Fibroblast of the conjunctiva (primary cell): ENCODE results near the gene DDX39A.

ENCODE experiments used
- DNase-seq: peaks from one replicate; pipeline ENCODE4 v3.0.0-alpha.2; 2010; ENCODE audit warnings: low read depth

Gene DDX39A

DNA sequence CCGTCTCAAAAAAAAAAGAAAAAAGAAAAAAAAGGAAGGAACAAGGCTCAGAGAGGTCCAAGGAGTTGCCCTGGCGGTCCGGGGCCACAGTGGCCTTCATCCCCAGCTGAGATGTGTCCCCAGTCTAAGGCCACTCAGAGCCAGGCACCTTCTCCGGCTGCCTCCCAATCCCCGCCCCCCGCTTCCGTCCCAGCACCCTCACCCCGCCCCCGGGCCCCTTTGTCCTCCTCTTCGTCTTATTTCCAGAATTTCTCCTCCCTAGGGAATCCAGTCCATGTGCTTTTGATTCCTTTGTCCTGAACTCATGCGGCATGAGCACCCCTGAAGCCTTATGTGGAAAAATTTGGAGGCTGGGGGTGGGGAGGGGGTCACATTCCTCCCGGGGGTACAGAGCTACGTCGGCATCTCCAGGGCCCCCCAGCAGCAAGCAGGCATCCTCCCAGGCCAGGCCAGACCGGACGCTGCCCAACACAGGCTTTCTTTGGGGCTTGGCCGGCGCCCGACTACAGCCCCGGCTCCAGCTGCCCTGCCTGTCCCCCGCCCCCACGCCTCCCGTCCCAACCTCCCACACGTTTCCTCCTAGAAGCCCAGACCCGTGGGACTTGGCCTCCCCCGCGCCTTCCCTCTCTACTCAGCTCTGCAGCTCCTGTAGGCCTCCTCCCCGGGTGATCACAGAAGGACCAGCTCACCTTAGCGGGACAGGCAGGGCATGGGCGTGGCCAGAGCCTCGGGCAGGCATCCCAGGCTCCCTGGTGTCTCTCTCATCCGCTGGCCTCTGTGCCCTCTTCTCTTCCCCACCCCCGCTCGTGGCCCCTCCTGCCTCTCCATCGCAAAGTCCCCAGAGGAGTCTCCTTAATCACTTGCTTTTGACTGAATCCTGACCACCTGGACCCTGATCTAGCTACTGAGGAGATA, 55.7 kb downstream of the DDX39A start:
- DNase-seq = peak; percentile 44

DNA sequence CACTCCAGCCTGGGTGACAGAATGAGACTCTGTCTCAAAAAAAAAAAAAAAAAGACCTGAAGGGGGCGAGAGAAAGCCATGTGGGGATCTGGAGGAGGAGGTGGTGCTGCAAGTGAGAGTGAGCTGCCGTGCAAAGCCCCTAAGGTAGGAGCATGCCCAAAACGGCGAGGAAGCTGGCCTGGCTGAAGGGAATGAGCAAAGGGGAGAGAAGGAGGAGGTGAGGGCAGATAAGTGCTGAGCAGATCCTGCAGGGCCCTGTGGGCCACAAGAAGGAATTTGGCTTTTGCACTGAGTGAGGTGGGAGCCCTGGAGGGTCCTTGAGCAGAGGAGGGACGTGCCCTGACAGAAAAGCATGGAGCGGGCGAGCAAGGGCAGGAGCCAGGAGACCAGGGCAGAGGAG, 57.3 kb downstream of the DDX39A start:
- DNase-seq = no peak
